Ovary (tissue), 3 donors: Measurements from ENCODE around the gene PHB1.

Source experiments
- CTCF ChIP-seq, 3 donors: fragments of 450-650 bp in 2 of 3; fragments of 200-600 bp in 1 of 3; IDR thresholded peaks; one replicate each; pipeline versions ENCODE4 v1.5.1 to v1.8.0; 2016 to 2022; ENCODE audit warnings: antibody characterized with exemption in 3 of 3, mild to moderate bottlenecking in 1 of 3
- POLR2A ChIP-seq: fragments of 450-650 bp; IDR thresholded peaks from one replicate; pipeline ENCODE4 v1.6.1; 2017; ENCODE audit warnings: antibody characterized with exemption, mild to moderate bottlenecking, moderate library complexity
- donor health status: DM: no; HTN: no; CAD: no.

- TF ChIP-seq CTCF (IDR thresholded peaks at IDR 0.05): no peak
- no peak for TF ChIP-seq POLR2A
These were observed 17.1 kb upstream of the PHB1 start for GRCh38 chr17:49431743-49432142.
